ENCODE results near the gene RP2. TPM values are rescaled to one million over a fixed set of nuclear protein-coding genes. Genes with fewer than 3 reads are reported as not detected.

The RP2 gene
- total RNA-seq, 1 donor from 2014 or later: 16.6 TPM

- Mint-ChIP-seq H3K36me3 (ENCODE audit: low read depth, unreplicated experiment) (no peaks in the 10 kb centered on the region), H3K4me3 (ENCODE audit: unreplicated experiment) (no peak overlapping the region), H3K9me3 (ENCODE audit: unreplicated experiment) (no peaks in the 10 kb centered on the region), H3K27me3 (ENCODE audit: unreplicated experiment) (no peaks in the 10 kb centered on the region), H3K27ac (ENCODE audit: unreplicated experiment) (no peak overlapping the region), H3K4me1 (ENCODE audit: unreplicated experiment) (no peaks in the 10 kb centered on the region)
- DNase-seq (ENCODE audit: low spot score): no peak
- TF ChIP-seq CTCF (IDR thresholded peaks at IDR 0.05; ENCODE audit: unreplicated experiment): no peak
These were observed 36.9 kb downstream of the RP2 start for GRCh38 chrX:46873746-46874145.

- Mint-ChIP-seq H3K4me3 (ENCODE audit: unreplicated experiment) (no peak overlapping the region), H3K27ac (ENCODE audit: unreplicated experiment) (no peak overlapping the region), H3K27me3 (ENCODE audit: unreplicated experiment) (no peaks in the 10 kb centered on the region), H3K36me3 (ENCODE audit: low read depth, unreplicated experiment) (no peaks in the 10 kb centered on the region), H3K4me1 (ENCODE audit: unreplicated experiment) (no peaks in the 10 kb centered on the region), H3K9me3 (ENCODE audit: unreplicated experiment) (no peaks in the 10 kb centered on the region)
- no peak for TF ChIP-seq CTCF (IDR thresholded peaks at IDR 0.05; ENCODE audit: unreplicated experiment)
- no peak for DNase-seq (ENCODE audit: low spot score)
These were observed 40.1 kb downstream of the RP2 start for GRCh38 chrX:46876901-46877300.

- no peak for DNase-seq (ENCODE audit: low spot score)
- no peaks in the 10 kb centered on the region for H3K27me3 Mint-ChIP-seq (ENCODE audit: unreplicated experiment)
- no peak overlapping the region for H3K27ac Mint-ChIP-seq (ENCODE audit: unreplicated experiment)
- no peaks in the 10 kb centered on the region for H3K4me1 Mint-ChIP-seq (ENCODE audit: unreplicated experiment)
- no peak for TF ChIP-seq CTCF (IDR thresholded peaks at IDR 0.05; ENCODE audit: unreplicated experiment)
- H3K4me3 Mint-ChIP-seq (ENCODE audit: unreplicated experiment): no peak overlapping the region
- no peaks in the 10 kb centered on the region for H3K36me3 Mint-ChIP-seq (ENCODE audit: low read depth, unreplicated experiment)
- no peaks in the 10 kb centered on the region for H3K9me3 Mint-ChIP-seq (ENCODE audit: unreplicated experiment)
These were observed 45.4 kb downstream of the RP2 start for GRCh38 chrX:46882266-46882665.

- no peaks in the 10 kb centered on the region for H3K36me3 Mint-ChIP-seq (ENCODE audit: low read depth, unreplicated experiment)
These were observed 48.0 kb downstream of the RP2 start for GRCh38 chrX:46884799-46885198.

GRCh38 chrX:46898207-46898606 lies 61.4 kb downstream of the RP2 start:
- Mint-ChIP-seq H3K4me3 (ENCODE audit: unreplicated experiment) (no peak overlapping the region), H3K27me3 (ENCODE audit: unreplicated experiment) (no peaks in the 10 kb centered on the region), H3K4me1 (ENCODE audit: unreplicated experiment) (peaks cover 7% of the 10 kb centered on the region), H3K9me3 (ENCODE audit: unreplicated experiment) (no peaks in the 10 kb centered on the region), H3K27ac (ENCODE audit: unreplicated experiment) (no peak overlapping the region), H3K36me3 (ENCODE audit: low read depth, unreplicated experiment) (no peaks in the 10 kb centered on the region)
- TF ChIP-seq CTCF (IDR thresholded peaks at IDR 0.05; ENCODE audit: unreplicated experiment): no peak
- DNase-seq (ENCODE audit: low spot score): no peak

More at GRCh38 chrX:46884799-46885198, 48.0 kb downstream of the RP2 start:
- no peak for DNase-seq (ENCODE audit: low spot score)
- Mint-ChIP-seq H3K27ac (ENCODE audit: unreplicated experiment) (no peak overlapping the region), H3K4me1 (ENCODE audit: unreplicated experiment) (no peaks in the 10 kb centered on the region), H3K4me3 (ENCODE audit: unreplicated experiment) (no peak overlapping the region), H3K9me3 (ENCODE audit: unreplicated experiment) (no peaks in the 10 kb centered on the region), H3K27me3 (ENCODE audit: unreplicated experiment) (no peaks in the 10 kb centered on the region)
- no peak for TF ChIP-seq CTCF (IDR thresholded peaks at IDR 0.05; ENCODE audit: unreplicated experiment)
